Adipocyte (in vitro differentiated cells): ENCODE results near the gene HYAL3.

ENCODE experiments used
- DNase-seq: peaks from one replicate; pipeline ENCODE4 v3.0.0-alpha.2; 2015; ENCODE audit warnings: low read depth
- H3K27me3 ChIP-seq: replicated peaks from 2 replicates; pipeline ENCODE4 v1.7.0; 2013; ENCODE audit warnings: mild to moderate bottlenecking, low read length, moderate library complexity; ENCODE audit not compliant: control insufficient read depth, insufficient read depth
- H3K36me3 ChIP-seq: 2 replicates; pipeline ENCODE4 v1.7.0; 2013; ENCODE audit warnings: low read length, mild to moderate bottlenecking, moderate library complexity; ENCODE audit not compliant: control insufficient read depth, insufficient read depth, severe bottlenecking
- H3K4me1 ChIP-seq: 2 replicates; pipeline ENCODE4 v1.7.0; 2013; ENCODE audit warnings: mild to moderate bottlenecking, low read length, moderate library complexity; ENCODE audit not compliant: control insufficient read depth, insufficient read depth
- H3K4me3 ChIP-seq: 2 replicates; pipeline ENCODE4 v1.7.0; 2013; ENCODE audit warnings: mild to moderate bottlenecking, low read length, moderate library complexity
- H3K9ac ChIP-seq: 2 replicates; pipeline ENCODE4 v1.7.0; 2013; ENCODE audit warnings: mild to moderate bottlenecking, low read length, moderate library complexity
- H3K9me3 ChIP-seq: 2 replicates; pipeline ENCODE4 v1.7.0; 2013; ENCODE audit warnings: mild to moderate bottlenecking, low read length, moderate library complexity; ENCODE audit not compliant: control insufficient read depth

HYAL3 gene

DNA sequence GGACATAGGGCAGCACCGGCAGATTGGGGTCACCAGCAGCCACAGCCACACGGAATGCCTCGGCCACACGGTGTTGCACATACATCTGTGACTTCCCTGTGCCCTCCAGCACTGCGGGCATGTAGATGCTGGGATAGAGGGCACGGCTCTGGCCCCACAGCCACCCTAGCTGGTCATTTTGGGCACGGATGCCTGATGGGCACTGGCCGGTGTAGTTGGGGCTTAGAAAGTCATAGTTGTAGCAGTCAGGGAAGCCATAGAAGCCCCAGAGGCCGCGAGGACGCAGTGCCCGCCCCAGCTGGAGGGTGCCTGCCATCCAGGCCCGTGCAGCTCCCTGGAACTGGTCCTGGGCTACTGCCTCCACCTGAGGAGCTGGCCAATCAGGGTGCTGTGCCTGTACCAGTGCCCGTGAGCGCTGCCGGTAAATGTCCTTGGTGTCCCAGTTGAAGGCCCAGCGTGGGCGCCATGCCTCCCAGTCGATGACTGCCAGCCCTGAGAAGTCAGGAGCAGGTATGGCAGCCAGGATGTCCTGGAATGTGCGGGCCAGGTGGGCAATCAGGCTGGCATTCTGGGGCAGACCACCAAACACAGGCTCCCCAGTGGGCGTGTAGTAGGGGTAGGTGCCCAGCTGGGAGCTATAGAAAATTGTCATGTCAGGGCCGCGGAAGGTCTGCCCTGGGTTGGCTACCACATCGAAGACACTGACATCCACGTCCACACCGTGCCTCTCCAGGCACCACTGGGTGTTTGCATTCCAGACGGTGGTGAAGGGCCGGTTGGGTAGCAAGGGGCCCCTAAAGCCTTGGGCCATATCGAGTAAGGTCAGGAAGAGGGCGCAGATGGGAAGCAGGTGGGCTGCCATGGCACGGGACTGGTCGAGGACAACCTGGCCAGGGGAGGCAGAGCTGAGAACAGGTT lies 3.1 kb upstream of the HYAL3 start:
- Histone ChIP-seq H3K4me3 (no peak overlapping the region), H3K27me3 (no peaks in the 10 kb centered on the region), H3K4me1 (peaks cover 22% of the 10 kb centered on the region), H3K9ac (no peak overlapping the region), H3K36me3 (no peaks in the 10 kb centered on the region), H3K9me3 (no peaks in the 10 kb centered on the region)
- DNase-seq, result no peak

DNA sequence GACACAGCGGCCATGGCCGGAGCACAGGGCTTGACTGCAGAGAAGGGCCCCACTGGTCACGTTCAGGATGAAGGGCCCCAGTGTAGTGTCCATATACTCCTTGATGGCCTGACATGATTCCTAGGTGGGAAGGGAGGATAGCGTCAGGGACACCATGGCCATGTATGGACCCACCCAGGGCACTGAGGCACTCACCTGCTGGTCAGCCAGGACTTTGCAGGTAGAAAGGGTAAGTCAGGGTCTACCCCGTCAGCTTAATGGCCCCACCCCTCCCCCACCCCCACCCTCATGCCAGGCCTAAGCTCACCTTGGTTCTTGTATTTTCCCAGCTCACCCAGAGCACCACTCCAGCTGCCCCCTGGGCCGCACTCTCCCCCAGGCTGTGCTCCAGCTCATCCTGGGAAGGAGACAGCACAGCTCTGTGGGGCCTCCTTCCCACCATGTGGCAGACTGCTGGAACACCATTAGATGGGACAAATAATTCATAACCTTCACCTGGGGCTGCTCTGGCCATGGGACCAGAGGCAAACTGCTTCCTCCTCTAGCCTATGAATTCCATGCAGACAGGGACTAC lies 1.6 kb upstream of the HYAL3 start:
- H3K4me1 ChIP-seq, result peaks cover 22% of the 10 kb centered on the region
- no peaks in the 10 kb centered on the region for H3K27me3 ChIP-seq
- H3K9me3 ChIP-seq, result no peaks in the 10 kb centered on the region
- peak overlapping the region; percentile 80 for H3K4me3 ChIP-seq
- no peaks in the 10 kb centered on the region for H3K36me3 ChIP-seq
- no peak for DNase-seq
- H3K9ac ChIP-seq, result no peak overlapping the region

DNA sequence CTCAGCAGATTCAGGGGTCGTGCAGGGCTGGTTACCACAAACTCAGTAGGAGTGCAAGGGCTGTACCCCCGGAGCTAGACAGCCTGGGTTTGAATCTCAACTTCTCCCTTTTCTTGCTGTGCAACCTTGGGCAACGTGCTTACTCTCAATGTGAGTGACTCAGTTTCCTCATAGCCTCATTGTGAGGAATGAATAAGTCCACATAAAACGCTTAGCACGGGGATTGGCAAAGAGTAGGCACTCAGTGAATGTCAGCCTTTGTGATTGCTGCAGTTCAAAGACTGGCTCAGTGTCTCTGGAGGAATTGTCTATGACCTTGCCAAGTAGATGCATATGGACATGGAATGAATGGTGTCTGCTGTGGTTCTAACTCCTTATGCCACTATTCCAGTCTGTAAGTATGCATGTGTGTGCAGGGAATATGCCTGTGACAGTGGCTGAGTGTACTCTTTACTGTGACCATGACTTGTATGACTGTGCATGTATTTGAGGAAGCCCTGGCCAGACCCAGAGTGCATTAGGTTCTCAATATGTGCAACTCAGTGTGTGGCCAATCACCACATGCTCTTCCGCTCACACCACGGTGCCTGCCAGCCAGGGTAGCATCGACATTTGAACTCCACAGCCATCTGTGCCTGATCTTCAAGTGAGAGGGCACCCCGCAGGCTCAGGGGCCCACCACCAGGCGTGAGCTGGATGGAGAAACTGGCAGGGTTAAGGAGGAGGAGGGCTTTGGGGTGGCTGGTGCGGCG lies 900 bp upstream of the HYAL3 start:
- no peaks in the 10 kb centered on the region for H3K36me3 ChIP-seq
- H3K4me1 ChIP-seq, result peaks cover 22% of the 10 kb centered on the region
- peak overlapping the region; percentile 80 for H3K4me3 ChIP-seq
- H3K27me3 ChIP-seq, result no peaks in the 10 kb centered on the region
- peak; percentile 61 for DNase-seq
- H3K9ac ChIP-seq, result peak overlapping the region; percentile 91
- H3K9me3 ChIP-seq, result no peaks in the 10 kb centered on the region

DNA sequence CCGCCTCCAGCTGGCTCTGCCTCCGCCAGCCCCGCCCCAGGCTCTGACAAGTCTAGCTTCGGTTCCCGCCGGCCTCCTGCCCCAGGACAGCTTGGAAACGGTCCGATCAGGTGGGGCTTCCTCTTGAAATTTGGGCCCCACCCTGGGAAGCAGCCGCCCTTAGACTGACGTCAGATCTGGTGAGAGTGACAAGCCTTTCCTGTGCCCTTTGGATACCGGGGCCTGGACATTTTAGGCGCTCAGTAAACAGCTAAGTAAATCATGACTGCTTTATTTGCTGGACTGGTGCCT lies 378 bp upstream of the HYAL3 start:
- H3K9ac ChIP-seq, result peak overlapping the region; percentile 91
- H3K4me3 ChIP-seq, result peak overlapping the region; percentile 80
- H3K36me3 ChIP-seq, result no peaks in the 10 kb centered on the region
- H3K9me3 ChIP-seq, result no peaks in the 10 kb centered on the region
- no peaks in the 10 kb centered on the region for H3K27me3 ChIP-seq
- no peak for DNase-seq
- H3K4me1 ChIP-seq, result peaks cover 22% of the 10 kb centered on the region

DNA sequence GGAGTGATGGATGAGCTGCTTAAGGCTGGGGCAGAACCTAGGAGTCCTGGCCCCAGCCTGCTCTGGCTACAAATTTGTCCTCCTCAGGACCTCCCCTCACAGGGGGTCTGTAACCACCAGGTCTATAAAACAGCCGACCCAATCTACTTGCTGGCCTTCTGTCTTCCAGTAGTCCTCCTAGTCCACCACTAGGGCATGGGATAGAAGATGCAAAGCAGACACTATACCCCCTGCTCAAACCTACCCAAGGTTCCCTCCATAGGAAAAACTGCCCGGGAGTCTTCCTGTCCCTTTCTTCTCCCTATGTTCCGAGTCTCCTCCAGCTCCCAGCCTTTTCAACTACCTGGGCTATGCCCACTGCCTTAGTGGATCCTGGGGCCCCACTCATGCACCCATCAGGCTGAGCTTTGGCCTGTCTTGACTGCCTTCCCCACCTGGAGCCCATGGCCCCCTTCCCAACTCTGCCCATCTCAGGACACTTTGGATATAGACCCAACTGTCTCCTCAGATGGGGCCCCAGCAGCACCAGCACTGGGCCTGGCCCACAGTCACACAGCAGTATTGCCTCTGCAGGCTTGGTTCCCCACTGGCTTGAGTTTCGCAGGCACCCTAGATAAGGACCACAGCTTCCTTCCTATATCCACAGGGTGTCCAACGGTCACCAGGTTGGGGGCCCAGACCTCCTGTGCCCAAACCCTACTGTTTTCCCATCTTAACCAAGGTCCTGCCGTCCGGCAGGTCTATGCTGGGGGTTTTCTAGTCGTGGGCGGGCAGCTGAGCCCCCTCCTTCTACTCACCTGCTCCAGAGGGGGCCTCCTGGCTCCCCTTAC lies 1.1 kb downstream of the HYAL3 start:
- Histone ChIP-seq H3K4me1 (peaks cover 27% of the 10 kb centered on the region), H3K9me3 (no peaks in the 10 kb centered on the region), H3K4me3 (peak overlapping the region; percentile 87), H3K9ac (peak overlapping the region; percentile 95), H3K36me3 (no peaks in the 10 kb centered on the region), H3K27me3 (no peaks in the 10 kb centered on the region)
- DNase-seq, result peak; percentile 20

DNA sequence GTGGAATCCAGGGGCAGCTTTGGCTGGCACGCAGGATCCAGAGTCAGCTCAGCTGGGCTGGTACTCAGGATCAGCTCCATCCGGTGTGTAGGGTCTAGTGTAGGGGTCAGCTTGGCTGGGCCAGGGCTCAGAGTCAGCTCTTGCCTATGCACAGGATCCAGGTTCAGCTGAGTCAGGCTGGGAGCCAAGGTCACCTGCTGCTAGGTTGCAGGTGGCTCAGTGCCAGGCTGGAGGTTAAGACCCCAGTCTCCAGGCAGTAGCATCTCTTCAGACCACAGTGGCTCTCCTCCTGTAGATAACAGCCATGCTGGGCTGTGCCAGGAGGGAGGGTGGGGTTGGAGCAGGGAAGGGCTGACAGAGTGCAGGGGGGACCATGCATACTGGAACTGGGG lies 1.8 kb downstream of the HYAL3 start:
- DNase-seq, result no peak
- Histone ChIP-seq H3K9me3 (no peaks in the 10 kb centered on the region), H3K9ac (no peak overlapping the region)

DNA sequence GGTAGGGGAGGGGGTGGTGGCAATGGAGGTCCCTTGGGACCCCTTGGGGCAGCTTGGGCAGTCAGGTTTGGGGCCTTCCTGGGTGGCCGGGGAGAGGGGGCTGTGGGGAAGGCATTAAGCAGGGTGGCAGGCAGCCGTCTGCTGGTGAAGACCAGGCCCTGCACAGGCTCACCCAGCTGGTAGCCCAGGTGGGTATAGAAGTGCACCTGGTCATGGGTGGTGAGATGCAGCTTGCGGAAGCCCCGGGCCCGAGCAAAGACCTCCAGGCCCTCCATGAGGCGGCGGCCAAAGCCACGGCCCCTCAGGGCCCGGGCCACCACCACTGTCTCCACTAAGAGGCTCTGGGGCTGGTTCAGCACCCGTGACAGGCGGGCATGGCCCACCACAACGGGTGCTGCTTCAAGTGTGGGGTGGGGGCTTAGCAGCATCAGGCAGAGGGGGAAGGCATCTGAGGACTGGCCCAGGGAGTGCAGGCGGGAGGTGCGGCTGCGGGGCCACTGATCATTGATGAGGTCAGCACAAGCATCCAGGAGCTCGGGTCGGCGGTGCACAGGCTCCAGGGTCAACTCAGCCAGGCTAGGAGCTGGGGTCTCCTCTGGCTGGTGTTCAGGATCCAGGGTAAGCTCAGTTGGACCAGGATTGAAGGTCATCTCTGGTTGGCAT lies 2.4 kb downstream of the HYAL3 start:
- Histone ChIP-seq H3K4me1 (peaks cover 33% of the 10 kb centered on the region), H3K9me3 (no peaks in the 10 kb centered on the region), H3K9ac (no peak overlapping the region), H3K36me3 (no peaks in the 10 kb centered on the region), H3K27me3 (no peaks in the 10 kb centered on the region), H3K4me3 (no peak overlapping the region)
- no peak for DNase-seq

More for the DNA sequence above, 1.8 kb downstream of the HYAL3 start:
- Histone ChIP-seq H3K27me3 (no peaks in the 10 kb centered on the region), H3K36me3 (no peaks in the 10 kb centered on the region), H3K4me3 (no peak overlapping the region), H3K4me1 (peaks cover 33% of the 10 kb centered on the region)

DNA sequence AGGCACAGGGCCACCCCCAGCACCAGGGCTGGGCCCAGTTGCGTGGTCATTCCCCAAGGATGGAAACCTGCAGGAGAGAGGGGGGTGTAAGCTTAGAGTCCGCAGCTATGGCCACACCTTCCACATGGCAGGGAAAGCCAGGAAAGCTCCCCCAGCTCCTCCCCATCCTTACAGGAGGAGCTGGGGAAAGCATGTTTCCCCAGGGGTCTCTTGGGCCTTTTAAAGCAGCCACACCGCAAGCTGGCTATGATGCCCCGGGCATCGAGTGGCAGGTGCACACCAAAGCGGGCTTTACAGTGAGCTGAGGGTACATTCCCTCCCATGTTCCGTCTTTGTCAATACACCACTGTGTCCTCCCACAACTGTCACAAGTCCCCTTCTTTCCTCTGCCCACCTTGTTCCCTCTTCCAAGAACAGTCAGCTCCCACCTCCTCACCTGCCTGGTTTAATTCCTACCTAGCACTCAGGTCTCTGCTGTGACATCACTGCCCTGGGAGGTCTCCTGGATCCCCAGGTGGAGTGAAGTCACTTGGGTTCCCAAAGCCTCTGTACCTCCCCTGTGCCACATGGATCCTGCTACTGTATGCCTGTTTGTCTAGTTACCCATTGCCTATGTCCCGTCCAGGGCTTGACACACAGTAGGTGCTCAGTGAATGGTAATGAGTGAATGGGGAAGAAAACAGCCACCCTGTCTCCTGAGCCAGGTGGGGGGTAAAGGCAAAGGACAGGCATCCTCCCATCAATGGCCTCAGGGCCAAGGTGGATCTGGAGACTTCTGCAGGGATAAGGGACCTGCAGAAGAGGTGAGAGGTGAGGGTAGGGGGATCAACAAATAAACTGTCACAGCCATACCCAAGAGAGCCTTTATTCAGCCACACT lies 3.4 kb downstream of the HYAL3 start:
- Histone ChIP-seq H3K9ac (no peak overlapping the region), H3K9me3 (no peaks in the 10 kb centered on the region), H3K4me3 (no peak overlapping the region), H3K4me1 (peaks cover 40% of the 10 kb centered on the region), H3K27me3 (no peaks in the 10 kb centered on the region), H3K36me3 (peaks cover under 1% of the 10 kb centered on the region)
- no peak for DNase-seq

DNA sequence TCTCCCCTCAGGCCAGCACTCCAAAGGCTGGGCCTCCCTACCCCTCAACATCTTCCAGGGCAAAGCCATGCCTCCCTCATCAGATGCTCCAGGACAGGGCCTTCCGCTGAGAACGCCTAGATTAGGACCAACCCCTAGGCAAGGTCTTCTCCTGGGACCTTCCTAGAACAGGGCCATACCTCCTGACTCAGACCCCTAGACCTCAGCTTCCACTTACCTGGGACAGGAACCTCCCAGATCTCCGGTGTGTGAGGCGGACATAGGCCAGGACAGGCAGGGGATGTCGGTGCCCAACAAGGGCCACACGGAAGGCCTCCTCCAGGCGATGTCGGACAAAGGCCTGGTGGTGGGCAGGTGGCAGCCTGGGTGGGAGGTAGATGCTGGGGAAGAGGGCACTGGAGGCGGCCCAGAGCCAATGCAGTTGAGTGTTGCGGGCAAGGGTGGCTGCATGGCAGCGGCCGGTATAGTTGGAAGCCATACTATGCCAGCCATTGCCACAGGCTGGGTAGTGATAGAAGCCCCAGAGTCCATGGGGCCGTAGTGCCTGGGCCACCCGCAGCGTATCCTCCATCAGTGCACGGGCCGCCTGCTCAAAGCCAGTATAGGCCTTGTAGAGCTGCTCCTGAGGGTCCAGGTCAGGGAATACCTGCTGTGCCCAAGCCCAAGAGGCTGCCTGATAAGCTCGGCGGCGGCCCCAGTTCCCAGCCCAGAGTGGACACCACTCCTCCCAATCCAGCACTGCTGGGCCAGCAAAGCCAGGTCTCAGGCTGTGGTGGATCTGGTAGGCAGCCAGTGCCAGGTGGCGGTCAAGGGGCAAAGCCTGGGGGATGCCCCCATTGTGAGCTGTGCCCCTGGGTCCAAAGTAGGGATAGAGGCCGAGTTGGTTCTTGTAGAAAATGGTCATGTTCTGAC lies 4.5 kb downstream of the HYAL3 start:
- no peak for DNase-seq
- H3K27me3 ChIP-seq, result no peaks in the 10 kb centered on the region
- H3K4me1 ChIP-seq, result peaks cover 31% of the 10 kb centered on the region
- no peaks in the 10 kb centered on the region for H3K9me3 ChIP-seq
- H3K9ac ChIP-seq, result no peak overlapping the region
- H3K4me3 ChIP-seq, result no peak overlapping the region
- H3K36me3 ChIP-seq, result peaks cover 11% of the 10 kb centered on the region
